Measurements from ENCODE around the gene PROZ.

GRCh38 chr13:113152691-113152983, 5.8 kb upstream of the PROZ start:
- TF ChIP-seq ZFP36 (IDR thresholded peaks at IDR 0.05; ENCODE audit: borderline replicate concordance, partially characterized antibody) (no peak), JUN (IDR thresholded peaks at IDR 0.05) (no peak), CTCF (IDR thresholded peaks at IDR 0.05) (no peak), REST (IDR thresholded peaks at IDR 0.05) (no peak), POLR2A (IDR thresholded peaks at IDR 0.05; ENCODE audit: low read length) (no peak), CBX2 (IDR thresholded peaks at IDR 0.05; ENCODE audit: borderline replicate concordance, low read depth) (no peak)
